Glomerular endothelial cell (primary cell): ENCODE results near the gene NDUFV3. TPM values are rescaled to one million over a fixed set of nuclear protein-coding genes. Genes with fewer than 3 reads are reported as not detected.
"Not testable (repeated sequence)": the region's sequence is repeated elsewhere in the genome, so short reads cannot be mapped to it uniquely, and the experiment has no call there.

Experiments
- DNase-seq: peaks from one replicate; pipeline ENCODE4 v3.0.0-alpha.2; 2011; ENCODE audit warnings: low read depth, low spot score; ENCODE audit errors: extremely low read depth
- total RNA-seq: library from RNA; depleted of rRNA; stranded (reverse); fragments of >200 nt; gene quantifications from 2 replicates; pipeline ENCODE4 v1.2.3, GENCODE V29; 2015

NDUFV3 gene
- total RNA-seq, 1 donor from 2014 or later: 49.3 TPM

GRCh38 chr21:42883921-42884320 lies 9.2 kb upstream of the NDUFV3 start:
- DNase-seq: no peak

DNA sequence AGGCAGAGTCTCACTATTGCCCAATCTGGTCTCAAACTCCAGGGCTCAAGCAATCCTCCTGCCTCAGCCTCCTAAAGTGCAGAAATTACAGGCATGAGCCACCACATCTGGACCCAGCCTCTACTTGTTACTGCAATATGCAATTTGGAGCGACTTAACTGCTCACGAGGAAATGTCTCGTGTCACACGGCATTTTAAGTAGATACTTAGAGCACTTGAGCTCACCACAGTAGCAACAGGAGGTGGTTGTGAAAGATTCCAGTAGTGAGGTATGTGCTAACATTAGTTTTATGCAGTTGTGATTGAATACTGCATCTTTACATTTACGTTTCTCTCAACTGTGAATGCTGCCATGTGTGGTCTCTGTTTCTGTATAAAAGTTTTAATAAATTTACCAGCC lies 5.8 kb upstream of the NDUFV3 start:
- DNase-seq: no peak

GRCh38 chr21:42892582-42892930 lies 553 bp upstream of the NDUFV3 start:
- no peak for DNase-seq

GRCh38 chr21:42900446-42900845 lies 7.3 kb downstream of the NDUFV3 start:
- DNase-seq: no peak

DNA sequence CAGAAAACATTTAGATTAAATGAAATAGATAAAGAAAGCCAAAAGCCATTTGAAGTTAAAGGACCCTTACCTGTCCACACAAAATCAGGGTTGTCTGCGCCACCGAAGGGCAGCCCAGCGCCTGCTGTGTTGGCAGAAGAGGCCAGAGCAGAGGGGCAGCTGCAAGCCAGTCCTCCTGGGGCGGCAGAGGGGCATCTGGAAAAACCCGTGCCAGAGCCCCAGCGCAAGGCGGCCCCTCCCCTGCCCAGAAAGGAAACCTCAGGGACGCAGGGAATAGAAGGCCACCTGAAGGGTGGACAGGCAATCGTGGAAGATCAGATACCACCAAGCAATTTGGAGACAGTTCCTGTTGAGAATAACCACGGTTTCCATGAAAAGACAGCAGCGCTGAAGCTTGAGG lies 10.7 kb downstream of the NDUFV3 start:
- no peak for DNase-seq

DNA sequence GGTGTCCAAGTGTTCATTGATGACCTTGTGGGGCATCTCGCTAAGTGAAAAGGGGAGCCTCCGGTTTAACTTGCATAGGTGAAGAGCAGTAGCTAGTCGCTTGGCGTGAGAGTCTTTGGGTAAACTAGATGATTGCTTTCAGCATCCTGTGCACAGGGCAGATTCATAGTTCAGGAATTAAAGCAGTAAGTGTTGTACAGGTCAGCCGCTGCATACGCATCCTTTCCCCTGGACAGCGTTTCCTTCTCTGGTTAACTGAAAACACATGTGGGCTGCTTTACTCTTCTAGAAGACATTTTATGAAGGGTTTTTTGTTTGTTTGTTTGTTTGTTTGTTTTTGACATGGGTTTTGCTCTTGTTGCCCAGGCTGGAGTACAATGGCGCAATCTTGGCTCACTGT lies 12.1 kb downstream of the NDUFV3 start:
- DNase-seq: no peak

GRCh38 chr21:42906233-42906632 lies 13.1 kb downstream of the NDUFV3 start:
- no peak for DNase-seq

DNA sequence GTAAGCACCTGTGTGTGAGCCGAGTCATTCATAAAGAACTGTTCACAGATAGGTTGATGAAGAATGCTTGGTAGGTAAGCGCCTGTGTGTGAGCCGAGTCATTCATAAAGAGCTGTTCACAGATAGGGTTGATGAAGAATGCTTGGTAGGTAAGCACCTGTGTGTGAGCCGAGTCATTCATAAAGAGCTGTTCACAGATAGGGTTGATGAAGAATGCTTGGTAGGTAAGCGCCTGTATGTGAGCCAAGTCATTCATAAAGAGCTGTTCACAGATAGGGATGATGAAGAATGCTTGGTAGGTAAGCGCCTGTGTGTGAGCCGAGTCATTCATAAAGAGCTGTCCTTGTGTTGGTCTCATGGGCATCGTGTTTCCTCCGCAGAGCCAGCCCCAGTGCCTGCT lies 15.4 kb downstream of the NDUFV3 start:
- not testable (repeated sequence) for DNase-seq

- DNase-seq: not testable (repeated sequence)
Observed at GRCh38 chr21:42911920-42912319, 18.8 kb downstream of the NDUFV3 start.

DNA sequence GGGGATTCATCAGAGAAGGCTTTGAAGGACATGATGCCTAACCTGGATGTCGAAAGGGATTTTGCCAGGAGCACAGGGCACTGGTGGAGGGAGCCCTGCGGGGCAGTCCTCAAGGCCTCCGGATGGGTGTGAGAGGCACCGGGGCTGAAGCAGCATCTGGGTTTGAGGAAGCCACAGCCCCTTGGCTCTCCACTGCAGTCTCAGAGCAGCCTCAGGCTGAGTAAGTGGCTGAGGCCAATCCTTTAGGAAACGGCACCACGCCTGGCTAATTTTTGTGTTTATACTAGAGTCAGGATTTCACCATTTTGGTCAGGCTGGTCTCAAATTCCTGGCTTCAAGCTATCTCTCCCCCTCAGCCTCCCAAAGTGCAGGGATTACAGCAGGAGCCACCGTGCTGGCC lies 20.4 kb downstream of the NDUFV3 start:
- DNase-seq: no peak

GRCh38 chr21:42918291-42918690 lies 25.2 kb downstream of the NDUFV3 start:
- DNase-seq: no peak

GRCh38 chr21:42921927-42922326 lies 28.8 kb downstream of the NDUFV3 start:
- no peak for DNase-seq

GRCh38 chr21:42922918-42923317 lies 29.8 kb downstream of the NDUFV3 start:
- no peak for DNase-seq

- DNase-seq: peak; percentile 42
Observed at GRCh38 chr21:42923553-42924432, 30.7 kb downstream of the NDUFV3 start.

DNA sequence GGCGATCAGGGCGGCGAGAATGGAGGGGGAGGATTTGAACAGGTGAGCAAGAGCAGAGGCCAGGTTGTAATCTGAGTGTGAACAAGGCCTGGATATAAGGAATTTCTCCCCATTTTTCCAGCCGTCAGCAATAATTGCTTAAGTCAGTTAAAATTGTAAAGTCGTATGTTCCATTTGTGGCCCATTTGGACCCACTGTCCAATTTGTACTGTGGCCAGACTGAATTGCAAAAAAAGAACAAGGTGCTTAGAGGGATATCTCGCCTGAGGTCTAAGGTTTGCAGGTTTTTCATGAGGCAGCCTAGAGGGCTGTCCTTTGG lies 31.3 kb downstream of the NDUFV3 start:
- DNase-seq: no peak

DNA sequence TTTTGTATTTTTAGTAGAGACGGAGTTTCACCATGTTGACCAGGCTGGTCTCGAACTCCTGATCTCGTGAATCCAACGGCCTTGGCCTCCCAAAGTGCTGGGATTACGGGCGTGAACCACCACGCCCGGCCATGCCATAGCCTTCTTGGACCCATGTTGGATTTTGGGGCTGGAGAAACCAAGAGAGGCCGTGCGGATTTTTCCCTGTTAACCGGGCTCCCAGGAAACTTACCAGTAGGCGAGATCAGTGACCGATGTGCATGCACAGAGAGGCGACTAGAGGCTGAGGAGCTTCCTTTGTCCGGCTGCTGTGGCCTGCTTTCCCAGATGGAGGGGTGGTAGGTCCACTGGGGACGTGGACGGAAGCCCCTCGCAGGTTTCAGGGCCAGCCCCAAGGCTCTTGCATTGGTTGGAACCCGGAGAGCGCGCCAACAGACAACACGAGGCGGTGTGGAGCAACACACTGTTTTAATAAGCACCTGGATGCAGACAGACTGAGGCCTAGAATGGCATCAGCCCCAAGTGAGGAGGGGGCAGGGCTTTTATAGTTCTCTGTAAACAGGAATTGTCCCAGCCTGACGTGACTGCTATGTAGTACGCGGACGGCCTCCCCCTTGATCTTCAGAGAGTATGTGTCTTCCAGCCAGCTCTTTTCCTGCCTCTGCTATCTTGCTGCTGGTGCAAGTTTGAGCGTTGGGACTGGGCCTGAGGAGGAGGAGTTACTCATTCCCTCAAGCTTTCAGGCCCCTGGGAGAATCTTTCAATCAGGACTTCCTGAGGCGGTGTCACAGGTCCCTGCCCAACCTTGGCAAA lies 32.2 kb downstream of the NDUFV3 start, which contains the start of gene ERVH48-1:
TSS of gene ERVH48-1 (minus strand) at position 517 of the 813 bp plus-strand sequence. CDS start 6,624 bp downstream, outside the sequence.
- no peak for DNase-seq

GRCh38 chr21:42927474-42928200 lies 34.5 kb downstream of the NDUFV3 start:
- DNase-seq: not testable (repeated sequence)

DNA sequence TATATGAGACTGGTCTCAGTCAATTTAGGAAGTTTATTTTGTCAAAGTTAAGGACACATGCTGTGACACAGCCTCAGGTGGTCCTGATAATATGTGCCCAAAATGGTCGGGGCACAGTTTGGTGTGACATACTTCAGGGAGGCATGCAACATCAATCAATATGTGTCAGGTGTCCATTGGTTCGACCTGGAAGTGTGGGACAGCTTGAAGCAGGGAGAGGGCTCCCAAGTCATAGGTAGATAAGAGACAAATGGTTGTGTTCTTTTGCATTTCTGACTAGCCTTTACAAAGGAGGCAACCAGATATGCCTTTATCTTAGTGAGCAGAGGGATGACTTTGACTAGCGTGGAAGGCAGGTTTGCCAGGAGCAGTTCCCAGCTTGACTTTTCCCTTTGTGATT lies 36.9 kb downstream of the NDUFV3 start:
- DNase-seq: no peak

DNA sequence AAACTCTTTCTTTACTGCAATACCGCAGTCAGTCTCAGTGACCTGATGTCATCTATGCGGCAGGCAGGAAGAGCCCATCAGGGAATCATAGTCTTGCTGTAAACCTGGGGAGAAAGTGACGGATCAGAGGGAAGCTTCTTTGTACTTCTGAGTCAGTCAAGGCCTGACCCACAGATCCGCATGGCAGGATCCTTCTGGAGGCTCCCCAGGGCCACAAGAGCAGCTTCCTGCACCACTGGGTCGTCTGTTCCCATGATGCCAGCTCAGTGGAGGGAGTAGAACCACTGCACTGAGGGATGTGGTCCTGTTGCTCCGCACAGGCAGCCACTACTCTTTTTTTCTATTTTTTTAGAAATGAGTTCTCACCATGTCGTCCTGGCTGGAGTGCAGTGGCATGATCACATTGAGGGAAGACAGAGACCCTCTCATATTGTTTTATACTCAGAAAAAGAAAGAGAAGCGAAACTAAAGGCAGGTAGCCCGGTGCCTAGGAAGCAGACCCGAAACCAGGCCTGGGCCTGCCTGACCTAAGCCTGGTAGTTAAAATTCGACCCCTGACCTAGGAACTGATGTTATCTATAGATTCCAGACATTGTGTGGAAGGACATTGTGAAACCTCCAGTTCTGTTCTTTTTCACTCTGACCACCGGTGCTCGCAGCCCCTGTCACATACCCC lies 38.6 kb downstream of the NDUFV3 start:
- DNase-seq: no peak

DNA sequence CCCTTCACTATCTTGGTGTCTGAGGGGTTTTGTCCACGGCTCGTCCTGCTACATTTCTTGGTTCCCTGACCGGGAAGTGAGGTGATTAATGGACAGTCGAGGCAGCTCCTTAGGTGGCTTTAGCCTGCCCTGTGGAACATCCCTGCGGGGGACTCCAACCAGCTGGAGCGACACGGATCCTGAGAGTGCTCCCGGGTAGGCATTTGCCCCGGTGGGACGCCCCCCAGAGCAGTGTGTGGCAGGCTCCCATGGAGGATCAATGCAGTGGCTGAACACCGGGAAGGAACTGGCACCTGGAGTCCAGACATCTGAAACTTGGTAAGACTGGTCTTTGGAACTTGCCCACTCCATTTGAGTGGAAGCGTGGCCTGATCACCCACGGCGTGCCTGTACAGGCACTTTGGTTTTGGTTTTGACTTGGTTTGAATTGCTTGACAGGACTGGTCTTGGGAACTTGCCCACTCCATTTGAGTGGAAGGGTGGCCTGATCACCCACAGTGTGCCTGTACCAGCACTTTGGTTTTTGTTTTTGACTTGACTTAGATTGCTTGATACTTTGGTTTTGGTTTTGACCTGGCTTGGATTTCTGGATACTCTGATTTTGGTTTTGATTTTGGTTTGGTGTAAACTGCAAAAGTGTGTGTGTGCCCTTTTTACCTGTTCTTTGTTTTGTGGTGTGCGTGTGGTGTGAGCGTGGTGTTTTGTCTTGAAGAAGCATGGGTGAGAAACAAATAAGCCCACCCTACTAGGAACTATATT lies 39.4 kb downstream of the NDUFV3 start:
- DNase-seq: not testable (repeated sequence)
